K562 (cell line): ENCODE data around the gene ZNF385D. TPM values are rescaled to one million over a fixed set of nuclear protein-coding genes. Genes with fewer than 3 reads are reported as not detected.
A peak's percentile ranks its signal among the peaks of the same experiment; 100 is the strongest.

ENCODE experiments used
- ATAC-seq: fragments of 200-7000 bp; cut with Tn5 transposase; 3 replicates; pipeline ENCODE4 v1.9.1; 2020; ENCODE audit warnings: moderate library complexity
- BruUV-seq: library from RNA; stranded (reverse); fragments of 400-500 nt; replicated peaks from 2 replicates; lab custom pipeline; 2021; lab: Mats Ljungman, UMichigan
- CTCF ChIA-PET: fragments of 300-600 bp; formaldehyde crosslinking; extraction: SDS; loops from one replicate; lab custom pipeline; 2021; ENCODE audit warnings: low intra/inter-chr PET ratio; lab: Yijun Ruan, JAX
- POLR2A ChIA-PET: fragments of 300-600, 350-650 bp; sonication (Branson Sonifier 250); formaldehyde crosslinking; extraction: SDS; loops from one replicate; lab custom pipeline; 2021; ENCODE audit warnings: antibody characterized with exemption, inconsistent platforms; lab: Yijun Ruan, JAX
- DNase-seq, 4 experiments: peaks; one replicate each; pipeline versions ENCODE4 v3.0.0 to v3.0.0-alpha.2; 2011 to 2018; ENCODE audit warnings: low spot score in 3 of 4, mixed read lengths in 3 of 4; ENCODE audit errors: extremely low read depth in 1 of 4
- FAIRE-seq: peaks from 2 replicates; lab custom pipeline; 2011; peaks lifted over from hg19 to GRCh38; lab: Jason Lieb, UNC
- H2AFZ ChIP-seq: 2 replicates; pipeline ENCODE4 v1.6.0; 2011; ENCODE audit warnings: low read depth, low read length, control low read depth, inconsistent platforms
- H3K27ac ChIP-seq: fragments of 200-600 bp; 3 replicates; pipeline ENCODE4 v1.8.0; 2011; ENCODE audit warnings: low read depth, mild to moderate bottlenecking, control low read depth, inconsistent platforms, low read length, moderate library complexity, mixed read lengths; ENCODE audit errors: extremely low read depth
- H3K27me3 ChIP-seq, 2 experiments: fragments of 300-600 bp in 1 of 2; 2 replicates in 1 of 2; 3 replicates in 1 of 2; pipeline versions ENCODE4 v1.6.0 to v1.8.0; 2011; ENCODE audit warnings: inconsistent platforms in 2 of 2, low read length in 2 of 2, mild to moderate bottlenecking in 1 of 2, mixed read lengths in 1 of 2, moderate library complexity in 1 of 2; ENCODE audit not compliant: control insufficient read depth in 2 of 2, insufficient read depth in 2 of 2
- H3K36me3 ChIP-seq: fragments of 300-600 bp; 3 replicates; pipeline ENCODE4 v1.8.0; 2011; ENCODE audit warnings: mild to moderate bottlenecking, low read length, inconsistent platforms; ENCODE audit not compliant: control insufficient read depth, insufficient read depth
- H3K4me1 ChIP-seq, 2 experiments: fragments of 200-600 bp in 1 of 2; replicated peaks in 1 of 2; 2 replicates in 1 of 2; 3 replicates in 1 of 2; pipeline versions ENCODE4 v1.5.1 to v1.8.0; 2011; ENCODE audit warnings: inconsistent platforms in 2 of 2, low read length in 2 of 2, mild to moderate bottlenecking in 1 of 2, mixed read lengths in 1 of 2, moderate library complexity in 1 of 2; ENCODE audit not compliant: control insufficient read depth in 2 of 2, insufficient read depth in 2 of 2
- H3K4me2 ChIP-seq: 2 replicates; pipeline ENCODE4 v1.6.1; 2011; ENCODE audit warnings: low read length, control low read depth, inconsistent platforms, mixed read lengths; ENCODE audit not compliant: insufficient read depth
- H3K4me3 ChIP-seq: fragments of 200-600 bp; sonication (generic), shearing (Covaris generic); 2 replicates; pipeline ENCODE4 v1.5.1; 2016; ENCODE audit warnings: control low read depth, inconsistent platforms
- H3K79me2 ChIP-seq: fragments of 200-600 bp; 3 replicates; pipeline ENCODE4 v1.8.0; 2011; ENCODE audit warnings: low read length, inconsistent platforms; ENCODE audit not compliant: control insufficient read depth, insufficient read depth
- H3K9ac ChIP-seq, 2 experiments: 2 replicates each; pipeline versions ENCODE4 v1.6.0 to v1.6.1; 2011; ENCODE audit warnings: low read depth in 2 of 2, low read length in 2 of 2, control low read depth in 1 of 2, inconsistent platforms in 1 of 2, mild to moderate bottlenecking in 1 of 2, mixed read lengths in 1 of 2; ENCODE audit not compliant: insufficient read depth in 1 of 2
- H3K9me1 ChIP-seq: one replicate; pipeline ENCODE4 v1.6.0; 2011; ENCODE audit warnings: inconsistent platforms, mild to moderate bottlenecking, low read length, moderate library complexity; ENCODE audit not compliant: control insufficient read depth, insufficient read depth
- H3K9me3 ChIP-seq: replicated peaks from 2 replicates; pipeline ENCODE4 v1.5.1; 2011; ENCODE audit warnings: low read depth, low read length, inconsistent platforms; ENCODE audit not compliant: control insufficient read depth, insufficient read depth
- H4K20me1 ChIP-seq: replicated peaks from 2 replicates; pipeline ENCODE4 v1.6.1; 2011; ENCODE audit warnings: low read length, inconsistent platforms, mixed read lengths; ENCODE audit not compliant: control insufficient read depth, insufficient read depth
- KDM5B ChIP-seq: fragments of 200-600 bp; sonication (generic); IDR thresholded peaks from 2 replicates; pipeline ENCODE4 v1.6.1; 2012; ENCODE audit warnings: low read depth, mild to moderate bottlenecking, moderate library complexity, low read length, control low read depth, inconsistent platforms; ENCODE audit not compliant: insufficient replicate concordance
- LEF1 ChIP-seq: fragments of 450-650 bp; IDR thresholded peaks from 2 replicates; pipeline ENCODE4 v1.6.1; 2016; ENCODE audit warnings: mild to moderate bottlenecking
- MAFG ChIP-seq: fragments of 450-650 bp; conservative IDR thresholded peaks from 2 replicates; pipeline ENCODE4 v1.6.1; 2016; ENCODE audit warnings: missing genetic modification characterization, missing compliant biosample characterization
- MTF1 ChIP-seq: fragments of 250-450 bp; sonication (Bioruptor Pico); IDR thresholded peaks from 2 replicates; pipeline ENCODE4 v1.9.0; 2021; ENCODE audit warnings: moderate library complexity, mild to moderate bottlenecking, inconsistent platforms, borderline replicate concordance
- SMARCB1 ChIP-seq: IDR thresholded peaks from 2 replicates; pipeline ENCODE4 v1.6.1; 2011; ENCODE audit warnings: improper control_type of control experiment, low read depth; ENCODE audit not compliant: insufficient read length
- TAF1 ChIP-seq: IDR thresholded peaks from 2 replicates; pipeline ENCODE4 v1.6.1; 2011; ENCODE audit warnings: mild to moderate bottlenecking, low read length, moderate library complexity; ENCODE audit not compliant: insufficient read depth, control insufficient read depth, severe bottlenecking; ENCODE audit errors: extremely low read depth
- ZNF263 ChIP-seq: sonication (generic); formaldehyde crosslinking; IDR thresholded peaks from 2 replicates; pipeline ENCODE4 v1.8.0; 2022; ENCODE audit warnings: mild to moderate bottlenecking, missing genetic modification reagents, borderline replicate concordance
- ZSCAN29 ChIP-seq: fragments of 450-650 bp; IDR thresholded peaks from 2 replicates; pipeline ENCODE4 v1.6.1; 2017
- WGBS: fragments of 100-300 bp; shearing (Covaris generic); methylation state at CpG from one replicate; pipeline ENCODE4 v1.1.6; 2016; ENCODE audit warnings: low coverage, mixed read lengths; ENCODE audit not compliant: insufficient coverage; ENCODE audit errors: missing lambda C conversion rate; 5-methylcytosine and 5-hydroxymethylcytosine counted together
- in situ Hi-C: fragments of 300-500 bp; cut with MboI; formaldehyde crosslinking; loops from 4 replicates; pipeline ENCODE4 v1.15.0; 2018; ENCODE audit warnings: inconsistent platforms, mixed read lengths
- intact Hi-C: fragments of 100-400 bp; cut with micrococcal nuclease; formaldehyde crosslinking; loops from 2 replicates; pipeline ENCODE4 v1.14.2; 2022
- polyA plus RNA-seq, 8 experiments: library from polyadenylated mRNA; depleted of rRNA in 4 of 8; stranded (reverse) in 5 of 8; unstranded in 3 of 8; fragments of >200 nt; fragmentation: Nextera tagmentation in 2 of 8; fragmentation: Illumina TruSeq in 1 of 8; extraction: Ambion mirVana in 2 of 8; extraction: Trizol in 1 of 8; gene quantifications; 2 replicates each; pipeline versions ENCODE4 v1.2.1 to v1.2.3, GENCODE V29; 2011 to 2014; ENCODE audit warnings: inconsistent platforms in 1 of 8, missing spikeins in 1 of 8
- total RNA-seq, 7 experiments: library from RNA; depleted of rRNA in 6 of 7; stranded (reverse); fragments of >200 nt in 6 of 7; fragmentation: Illumina TruSeq in 2 of 7; extraction: Trizol in 2 of 7; gene quantifications; 2 replicates each; pipeline versions ENCODE4 v1.2.1 to v1.2.3, GENCODE V29; 2011 to 2021; ENCODE audit warnings: low replicate concordance in 1 of 7
- TF ChIP-seq, protein P1 (sequence below): fragments of 250-450 bp; sonication (Bioruptor Pico); IDR thresholded peaks from 2 replicates; pipeline ENCODE4 v1.4.0; 2020
- TF ChIP-seq, protein P2 (sequence below), 2 experiments: IDR thresholded peaks in 1 of 2; conservative IDR thresholded peaks in 1 of 2; 2 replicates each; pipeline ENCODE4 v1.6.1; 2016; ENCODE audit warnings: low read depth in 2 of 2, mild to moderate bottlenecking in 1 of 2, missing compliant biosample characterization in 1 of 2, missing genetic modification characterization in 1 of 2, moderate library complexity in 1 of 2
- TF ChIP-seq, protein P3 (sequence below): sonication (generic); formaldehyde crosslinking; IDR thresholded peaks from 2 replicates; pipeline ENCODE4 v1.8.0; 2022; ENCODE audit warnings: missing genetic modification reagents, mild to moderate bottlenecking, moderate library complexity, borderline replicate concordance

Gene ZNF385D
- total and polyA plus RNA-seq, 9 of the 15 experiments (the other 6 are each of a cell fraction or from before 2014, with no cell fraction given): 0.14 to 1.7 (median 0.51) TPM

DNA sequence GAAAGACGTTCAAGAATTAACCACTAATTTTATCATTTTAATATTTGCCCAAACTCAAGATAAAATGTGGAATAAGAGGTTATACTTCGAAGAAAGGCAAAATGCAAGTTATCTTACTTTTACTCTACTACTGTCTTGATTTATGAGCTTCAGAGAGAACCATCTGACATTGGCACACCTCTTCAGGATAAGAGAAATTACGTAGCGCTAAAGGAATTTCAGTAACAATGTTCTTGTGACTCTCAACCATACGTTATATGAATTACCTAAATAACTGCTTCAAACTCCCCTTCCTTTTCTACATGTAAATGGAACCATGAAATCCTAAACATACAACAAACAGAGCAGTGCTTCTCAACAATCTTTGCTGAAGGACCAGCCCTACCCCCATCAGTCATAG lies 96.8 kb downstream of the ZNF385D start (continued):
- TF ChIP-seq, protein P1, sequence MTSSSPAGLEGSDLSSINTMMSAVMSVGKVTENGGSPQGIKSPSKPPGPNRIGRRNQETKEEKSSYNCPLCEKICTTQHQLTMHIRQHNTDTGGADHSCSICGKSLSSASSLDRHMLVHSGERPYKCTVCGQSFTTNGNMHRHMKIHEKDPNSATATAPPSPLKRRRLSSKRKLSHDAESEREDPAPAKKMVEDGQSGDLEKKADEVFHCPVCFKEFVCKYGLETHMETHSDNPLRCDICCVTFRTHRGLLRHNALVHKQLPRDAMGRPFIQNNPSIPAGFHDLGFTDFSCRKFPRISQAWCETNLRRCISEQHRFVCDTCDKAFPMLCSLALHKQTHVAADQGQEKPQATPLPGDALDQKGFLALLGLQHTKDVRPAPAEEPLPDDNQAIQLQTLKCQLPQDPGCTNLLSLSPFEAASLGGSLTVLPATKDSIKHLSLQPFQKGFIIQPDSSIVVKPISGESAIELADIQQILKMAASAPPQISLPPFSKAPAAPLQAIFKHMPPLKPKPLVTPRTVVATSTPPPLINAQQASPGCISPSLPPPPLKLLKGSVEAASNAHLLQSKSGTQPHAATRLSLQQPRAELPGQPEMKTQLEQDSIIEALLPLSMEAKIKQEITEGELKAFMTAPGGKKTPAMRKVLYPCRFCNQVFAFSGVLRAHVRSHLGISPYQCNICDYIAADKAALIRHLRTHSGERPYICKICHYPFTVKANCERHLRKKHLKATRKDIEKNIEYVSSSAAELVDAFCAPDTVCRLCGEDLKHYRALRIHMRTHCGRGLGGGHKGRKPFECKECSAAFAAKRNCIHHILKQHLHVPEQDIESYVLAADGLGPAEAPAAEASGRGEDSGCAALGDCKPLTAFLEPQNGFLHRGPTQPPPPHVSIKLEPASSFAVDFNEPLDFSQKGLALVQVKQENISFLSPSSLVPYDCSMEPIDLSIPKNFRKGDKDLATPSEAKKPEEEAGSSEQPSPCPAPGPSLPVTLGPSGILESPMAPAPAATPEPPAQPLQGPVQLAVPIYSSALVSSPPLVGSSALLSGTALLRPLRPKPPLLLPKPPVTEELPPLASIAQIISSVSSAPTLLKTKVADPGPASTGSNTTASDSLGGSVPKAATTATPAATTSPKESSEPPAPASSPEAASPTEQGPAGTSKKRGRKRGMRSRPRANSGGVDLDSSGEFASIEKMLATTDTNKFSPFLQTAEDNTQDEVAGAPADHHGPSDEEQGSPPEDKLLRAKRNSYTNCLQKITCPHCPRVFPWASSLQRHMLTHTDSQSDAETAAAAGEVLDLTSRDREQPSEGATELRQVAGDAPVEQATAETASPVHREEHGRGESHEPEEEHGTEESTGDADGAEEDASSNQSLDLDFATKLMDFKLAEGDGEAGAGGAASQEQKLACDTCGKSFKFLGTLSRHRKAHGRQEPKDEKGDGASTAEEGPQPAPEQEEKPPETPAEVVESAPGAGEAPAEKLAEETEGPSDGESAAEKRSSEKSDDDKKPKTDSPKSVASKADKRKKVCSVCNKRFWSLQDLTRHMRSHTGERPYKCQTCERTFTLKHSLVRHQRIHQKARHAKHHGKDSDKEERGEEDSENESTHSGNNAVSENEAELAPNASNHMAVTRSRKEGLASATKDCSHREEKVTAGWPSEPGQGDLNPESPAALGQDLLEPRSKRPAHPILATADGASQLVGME: no peak

DNA sequence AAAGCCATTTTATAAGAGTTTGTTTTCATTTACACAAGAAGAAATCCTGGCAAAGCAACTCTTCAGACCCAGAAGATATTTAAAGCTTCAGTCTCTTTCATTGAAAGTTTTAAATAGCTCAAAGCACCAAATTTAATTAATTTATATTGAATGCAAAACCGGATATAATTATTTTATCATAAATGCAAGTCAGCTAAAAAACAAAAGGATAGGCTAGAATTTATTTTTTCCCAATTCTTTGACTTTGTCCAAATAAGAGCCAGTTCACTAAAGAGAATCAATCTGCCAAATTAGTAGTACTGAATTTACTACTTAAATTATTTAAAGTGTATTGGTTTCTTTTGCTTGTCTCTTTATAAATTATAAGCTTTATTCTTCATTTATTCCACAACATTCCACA lies 101.5 kb downstream of the ZNF385D start:
- no peaks in the 10 kb centered on the region for H4K20me1 ChIP-seq
- intact Hi-C loops: no loop called here
- 13% methylated on average over 1 of the region's 1 CpG for WGBS
- TF ChIP-seq, protein P2, sequence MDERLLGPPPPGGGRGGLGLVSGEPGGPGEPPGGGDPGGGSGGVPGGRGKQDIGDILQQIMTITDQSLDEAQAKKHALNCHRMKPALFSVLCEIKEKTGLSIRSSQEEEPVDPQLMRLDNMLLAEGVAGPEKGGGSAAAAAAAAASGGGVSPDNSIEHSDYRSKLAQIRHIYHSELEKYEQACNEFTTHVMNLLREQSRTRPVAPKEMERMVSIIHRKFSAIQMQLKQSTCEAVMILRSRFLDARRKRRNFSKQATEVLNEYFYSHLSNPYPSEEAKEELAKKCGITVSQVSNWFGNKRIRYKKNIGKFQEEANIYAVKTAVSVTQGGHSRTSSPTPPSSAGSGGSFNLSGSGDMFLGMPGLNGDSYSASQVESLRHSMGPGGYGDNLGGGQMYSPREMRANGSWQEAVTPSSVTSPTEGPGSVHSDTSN (CRISPR knock-in tag; IDR thresholded peaks at IDR 0.05; ENCODE audit: low read depth): no peak
- TF ChIP-seq, protein P2 (tag; conservative IDR thresholded peaks at IDR 0.05; ENCODE audit: low read depth): no peak
- no peak for TF ChIP-seq SMARCB1
- TF ChIP-seq, protein P3, sequence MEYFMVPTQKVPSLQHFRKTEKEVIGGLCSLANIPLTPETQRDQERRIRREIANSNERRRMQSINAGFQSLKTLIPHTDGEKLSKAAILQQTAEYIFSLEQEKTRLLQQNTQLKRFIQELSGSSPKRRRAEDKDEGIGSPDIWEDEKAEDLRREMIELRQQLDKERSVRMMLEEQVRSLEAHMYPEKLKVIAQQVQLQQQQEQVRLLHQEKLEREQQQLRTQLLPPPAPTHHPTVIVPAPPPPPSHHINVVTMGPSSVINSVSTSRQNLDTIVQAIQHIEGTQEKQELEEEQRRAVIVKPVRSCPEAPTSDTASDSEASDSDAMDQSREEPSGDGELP (CRISPR knock-in tag): no peak
- TF ChIP-seq ZNF263 (CRISPR knock-in tag): no peak
- peak; percentile 58; the same call in 1 of the 2 replicates for TF ChIP-seq MAFG (tag)
- no peak for TF ChIP-seq KDM5B
- TF ChIP-seq ZSCAN29: no peak
- no peak for TF ChIP-seq TAF1
- no peak for TF ChIP-seq LEF1
- no peak for TF ChIP-seq MTF1

More for the DNA sequence above, 101.5 kb downstream of the ZNF385D start:
- no peak overlapping the region for H3K4me2 ChIP-seq
- POLR2A ChIA-PET: no interaction called here
- FAIRE-seq (no peak), ATAC-seq (no peak), DNase-seq (no peak)
- H3K9me1 ChIP-seq: no peaks in the 10 kb centered on the region
- no peaks in the 10 kb centered on the region for H3K36me3 ChIP-seq
- in situ Hi-C loops: no loop called here
- no peaks in the 10 kb centered on the region for H3K79me2 ChIP-seq
- CTCF ChIA-PET: no interaction called here
- H3K27me3 ChIP-seq: no peaks in the 10 kb centered on the region
- no peaks in the 10 kb centered on the region for H3K9me3 ChIP-seq
- no TSS peak for BruUV-seq
- no peak overlapping the region for H2AFZ ChIP-seq
- H3K4me1 ChIP-seq: no peaks in the 10 kb centered on the region
- no peak overlapping the region for H3K9ac ChIP-seq
- H3K4me3 ChIP-seq: no peak overlapping the region
- H3K27ac ChIP-seq: no peak overlapping the region
